ENCODE data around the gene CEMIP. TPM values are rescaled to one million over a fixed set of nuclear protein-coding genes. Genes with fewer than 3 reads are reported as not detected.

The CEMIP gene
- total and polyA plus RNA-seq, 2 experiments from 2014 or later: 2.3 to 4.4 TPM

GRCh38 chr15:80890341-80891005 is 111.3 kb downstream of the CEMIP start:
- WGBS (ENCODE audit: low lambda C conversion rate, missing lambda C conversion rate): 87% methylated on average over 8 of the region's 8 CpGs
- TF ChIP-seq EZH2phosphoT487 (IDR thresholded peaks at IDR 0.05; ENCODE audit: low read depth, severe bottlenecking, unreplicated experiment) (no peak), CTCF (IDR thresholded peaks at IDR 0.05; ENCODE audit: poor library complexity) (no peak)
- H2AFZ ChIP-seq: no peak overlapping the region
- no peak overlapping the region for H3K4me3 ChIP-seq
- no peak for DNase-seq (ENCODE audit: low spot score)
- no peaks in the 10 kb centered on the region for H3K9me2 ChIP-seq (replicated peaks; ENCODE audit: insufficient read depth)
- H4K20me1 ChIP-seq (ENCODE audit: insufficient read depth, poor library complexity, severe bottlenecking): no peaks in the 10 kb centered on the region
- H3K36me3 ChIP-seq (replicated peaks; ENCODE audit: insufficient read depth, low read depth): no peaks in the 10 kb centered on the region
- H3K4me2 ChIP-seq: no peak overlapping the region
- H3K27ac ChIP-seq: no peak overlapping the region
- H3K79me2 ChIP-seq: no peaks in the 10 kb centered on the region
- H3K4me1 ChIP-seq (ENCODE audit: insufficient read depth): no peaks in the 10 kb centered on the region
- peaks cover 3% of the 10 kb centered on the region for H3K27me3 ChIP-seq
- no peaks in the 10 kb centered on the region for H3K9me3 ChIP-seq (ENCODE audit: low read depth)

- Histone ChIP-seq H3K9me2 (replicated peaks; ENCODE audit: insufficient read depth) (no peaks in the 10 kb centered on the region), H3K4me1 (ENCODE audit: insufficient read depth) (no peaks in the 10 kb centered on the region), H3K4me3 (no peak overlapping the region), H2AFZ (no peak overlapping the region), H3K9me3 (ENCODE audit: low read depth) (no peaks in the 10 kb centered on the region), H3K36me3 (replicated peaks; ENCODE audit: insufficient read depth, low read depth) (no peaks in the 10 kb centered on the region), H3K4me2 (no peak overlapping the region), H4K20me1 (ENCODE audit: insufficient read depth, poor library complexity, severe bottlenecking) (no peaks in the 10 kb centered on the region), H3K27me3 (no peaks in the 10 kb centered on the region), H3K27ac (no peak overlapping the region), H3K79me2 (no peaks in the 10 kb centered on the region)
- DNase-seq (ENCODE audit: low spot score): no peak
- no peak for TF ChIP-seq CTCF (IDR thresholded peaks at IDR 0.05; ENCODE audit: poor library complexity)
- TF ChIP-seq EZH2 (IDR thresholded peaks at IDR 0.05; ENCODE audit: borderline replicate concordance): no peak
- TF ChIP-seq EZH2phosphoT487 (IDR thresholded peaks at IDR 0.05; ENCODE audit: low read depth, severe bottlenecking, unreplicated experiment): no peak
Observed at GRCh38 chr15:80891006-80891405, 111.8 kb downstream of the CEMIP start.

- Histone ChIP-seq H3K27ac (no peak overlapping the region), H3K4me1 (ENCODE audit: insufficient read depth) (no peaks in the 10 kb centered on the region), H2AFZ (no peak overlapping the region), H3K9me3 (ENCODE audit: low read depth) (no peaks in the 10 kb centered on the region), H3K79me2 (no peaks in the 10 kb centered on the region), H3K4me2 (no peak overlapping the region), H3K4me3 (no peak overlapping the region), H3K9me2 (replicated peaks; ENCODE audit: insufficient read depth) (no peaks in the 10 kb centered on the region), H3K36me3 (replicated peaks; ENCODE audit: insufficient read depth, low read depth) (no peaks in the 10 kb centered on the region), H3K27me3 (no peaks in the 10 kb centered on the region), H4K20me1 (ENCODE audit: insufficient read depth, poor library complexity, severe bottlenecking) (no peaks in the 10 kb centered on the region)
- TF ChIP-seq EZH2phosphoT487 (IDR thresholded peaks at IDR 0.05; ENCODE audit: low read depth, severe bottlenecking, unreplicated experiment): no peak
- TF ChIP-seq CTCF (IDR thresholded peaks at IDR 0.05; ENCODE audit: poor library complexity): no peak
- no peak for TF ChIP-seq EZH2 (IDR thresholded peaks at IDR 0.05; ENCODE audit: borderline replicate concordance)
- DNase-seq (ENCODE audit: low spot score): no peak
- WGBS (ENCODE audit: low lambda C conversion rate, missing lambda C conversion rate): 83% methylated on average over 5 of the region's 5 CpGs
Observed at GRCh38 chr15:80892414-80892813, 113.2 kb downstream of the CEMIP start.
